ENCODE measurements around the gene DGKI. TPM values are rescaled to one million over a fixed set of nuclear protein-coding genes. Genes with fewer than 3 reads are reported as not detected.

DGKI gene
- total RNA-seq, 4 donors from 2014 or later = 0.44 to 1.1 (median 1.0) TPM; not detected in 1

GRCh38 chr7:137867289-137867688 lies 20.5 kb upstream of the DGKI start:
- Histone ChIP-seq H3K9me3 (peaks cover 0 to 16% (median 0%) of the 10 kb centered on the region in 3 donors), H3K27ac (no peak overlapping the region), H3K36me3 (peaks cover 0 to 34% (median 0%) of the 10 kb centered on the region in 3 donors), H3K4me1 (peaks cover 0 to 7% (median 0%) of the 10 kb centered on the region in 3 donors), H3K4me3 (no peak overlapping the region), H3K27me3 (no peaks in the 10 kb centered on the region)
- no peak for DNase-seq
- TF ChIP-seq POLR2A (IDR thresholded peaks at IDR 0.05) (no peak), CTCF (IDR thresholded peaks at IDR 0.05) (no peak)
- 91 to 96% methylated on average over 3 of the region's 3 CpGs for WGBS, 2 donors
- intact Hi-C loops (cut with DNase I) = no loop called here

GRCh38 chr7:137865764-137866163 lies 19.0 kb upstream of the DGKI start:
- Histone ChIP-seq H3K27ac (no peak overlapping the region), H3K36me3 (peaks cover 0 to 40% (median 0%) of the 10 kb centered on the region in 3 donors), H3K9me3 (peaks cover 0 to 16% (median 0%) of the 10 kb centered on the region in 3 donors), H3K27me3 (no peaks in the 10 kb centered on the region), H3K4me1 (peaks cover 0 to 2% (median 0%) of the 10 kb centered on the region in 3 donors), H3K4me3 (no peak overlapping the region)
- no peak for DNase-seq
- no peak for TF ChIP-seq POLR2A (IDR thresholded peaks at IDR 0.05)
- no peak for TF ChIP-seq CTCF (IDR thresholded peaks at IDR 0.05)
- intact Hi-C loops (cut with DNase I) = no loop called here
- WGBS, 2 donors = 94 to 100% methylated on average over 1 of the region's 1 CpG

- Histone ChIP-seq H3K27me3 (no peaks in the 10 kb centered on the region), H3K4me3 (no peak overlapping the region), H3K9me3 (peaks cover 0 to 16% (median 0%) of the 10 kb centered on the region in 3 donors), H3K27ac (no peak overlapping the region), H3K36me3 (peaks cover 0 to 39% (median 0%) of the 10 kb centered on the region in 3 donors), H3K4me1 (no peaks in the 10 kb centered on the region)
- no peak for DNase-seq
- WGBS, 2 donors = 75% methylated on average over 2 of the region's 2 CpGs
- intact Hi-C loops (cut with DNase I) = no loop called here
- TF ChIP-seq CTCF (IDR thresholded peaks at IDR 0.05) (no peak), POLR2A (IDR thresholded peaks at IDR 0.05) (no peak)
Measured at GRCh38 chr7:137862964-137863363, 16.2 kb upstream of the DGKI start.

GRCh38 chr7:137862358-137862757 lies 15.6 kb upstream of the DGKI start:
- DNase-seq = no peak
- TF ChIP-seq POLR2A (IDR thresholded peaks at IDR 0.05) (no peak), CTCF (IDR thresholded peaks at IDR 0.05) (no peak)
- Histone ChIP-seq H3K4me3 (no peak overlapping the region), H3K4me1 (no peaks in the 10 kb centered on the region), H3K9me3 (peaks cover 0 to 16% (median 0%) of the 10 kb centered on the region in 3 donors), H3K27me3 (no peaks in the 10 kb centered on the region), H3K27ac (no peak overlapping the region), H3K36me3 (peaks cover 0 to 33% (median 0%) of the 10 kb centered on the region in 3 donors)
- WGBS, 2 donors = 44 to 57% methylated on average over 4 of the region's 4 CpGs
- intact Hi-C loops (cut with DNase I) = no loop called here

- WGBS, 2 donors = 91 to 100% methylated on average over 2 of the region's 2 CpGs
- no peak for TF ChIP-seq POLR2A (IDR thresholded peaks at IDR 0.05)
- TF ChIP-seq CTCF (IDR thresholded peaks at IDR 0.05) = no peak
- no peak for DNase-seq
- peaks cover 0 to 5% (median 0%) of the 10 kb centered on the region in 3 donors for H3K9me3 ChIP-seq
- no peaks in the 10 kb centered on the region for H3K4me1 ChIP-seq
- H3K36me3 ChIP-seq = peaks cover 0 to 15% (median 0%) of the 10 kb centered on the region in 3 donors
- no peaks in the 10 kb centered on the region for H3K27me3 ChIP-seq
- H3K4me3 ChIP-seq = no peak overlapping the region
- intact Hi-C loops (cut with DNase I) = no loop called here
- H3K27ac ChIP-seq = no peak overlapping the region
Measured at GRCh38 chr7:137860542-137860941, 13.8 kb upstream of the DGKI start.
